Metanephros (tissue), 1 donor: ENCODE measurements around the gene CXCL10. TPM values are rescaled to one million over a fixed set of nuclear protein-coding genes. Genes with fewer than 3 reads are reported as not detected.

Experiments used
- total RNA-seq: library from RNA; depleted of rRNA; stranded (reverse); fragments of >200 nt; gene quantifications from one replicate; pipeline ENCODE4 v1.2.3, GENCODE V29; 2014

The CXCL10 gene
- total RNA-seq, result 3.3 TPM

GRCh38 chr4:76023389-76023788, at the start of gene CXCL10:
CXCL10 (minus strand) TSS chr4:76023497; CDS start chr4:76023431, 66 bp downstream.

GRCh38 chr4:76035799-76036380, 12.6 kb upstream of the CXCL10 start, which contains the start of gene CXCL11:
CXCL11 (minus strand) TSS chr4:76036070; CDS start chr4:76035987, 83 bp downstream.

GRCh38 chr4:76007089-76007862, 16.0 kb downstream of the CXCL10 start, which contains the start of gene CXCL9:
CXCL9 (minus strand) TSS chr4:76007509; CDS start chr4:76007449, 60 bp downstream.

Other genes starting within 250 kb of the CXCL10 start
- gene PPEF2, start 121.0 kb downstream of the CXCL10 start, total RNA-seq, result not detected
- gene NAAA, start 82.5 kb downstream of the CXCL10 start, total RNA-seq, result 47.9 TPM
- gene SDAD1, start 32.6 kb downstream of the CXCL10 start, total RNA-seq, result 26.2 TPM
- not detected for gene CXCL9, start 16.0 kb downstream of the CXCL10 start, total RNA-seq
- gene CXCL11, start 12.6 kb upstream of the CXCL10 start, total RNA-seq, result not detected
- 13.8 TPM for gene ART3, start 51.2 kb upstream of the CXCL10 start, total RNA-seq
- gene NUP54, start 124.9 kb upstream of the CXCL10 start, total RNA-seq, result 73.7 TPM
- 157 TPM for gene SCARB2, start 190.3 kb upstream of the CXCL10 start, total RNA-seq
- gene FAM47E, start 228.2 kb upstream of the CXCL10 start, total RNA-seq, result 11.1 TPM